H1 (cell line): Measurements from ENCODE around the gene LRCH1. TPM values are rescaled to one million over a fixed set of nuclear protein-coding genes. Genes with fewer than 3 reads are reported as not detected.
A peak's percentile ranks its signal among the peaks of the same experiment; 100 is the strongest.

Experiments
- CTCF ChIA-PET: fragments of 300-600 bp; sonication (Branson Sonifier 250); formaldehyde crosslinking; loops from one replicate; lab custom pipeline; 2021; ENCODE audit not compliant: partially characterized antibody; lab: Charles Lee
- POLR2A ChIA-PET: fragments of 300-600 bp; sonication (Branson Sonifier 250); formaldehyde crosslinking; loops from one replicate; lab custom pipeline; 2021; ENCODE audit warnings: inconsistent platforms; ENCODE audit not compliant: partially characterized antibody; lab: Charles Lee
- DNase-seq, 2 experiments: peaks; one replicate each; pipeline versions ENCODE4 v3.0.0 to v3.0.0-alpha.2; 2010 to 2022; ENCODE audit warnings: low spot score in 2 of 2, low read depth in 1 of 2, mixed read lengths in 1 of 2
- FAIRE-seq: peaks from 2 replicates; lab custom pipeline; 2011; peaks lifted over from hg19 to GRCh38; lab: Jason Lieb, UNC
- H2AFZ ChIP-seq: 2 replicates; pipeline ENCODE4 v1.8.1; 2012; ENCODE audit warnings: low read length, inconsistent platforms
- H2AK5ac ChIP-seq: 2 replicates; pipeline ENCODE4 v1.6.1; 2013; ENCODE audit warnings: low read depth, low read length
- H2BK120ac ChIP-seq: replicated peaks from 2 replicates; pipeline ENCODE3; 2013; ENCODE audit warnings: low read depth, low read length, inconsistent platforms
- H2BK12ac ChIP-seq: 2 replicates; pipeline ENCODE4 v1.6.1; 2013; ENCODE audit warnings: low read depth, low read length
- H2BK15ac ChIP-seq: 2 replicates; pipeline ENCODE4 v1.6.1; 2013; ENCODE audit warnings: low read length
- H2BK20ac ChIP-seq: 2 replicates; pipeline ENCODE4 v1.6.1; 2013; ENCODE audit warnings: low read length
- H2BK5ac ChIP-seq: 2 replicates; pipeline ENCODE4 v1.6.1; 2013; ENCODE audit warnings: low read depth, low read length
- H3K14ac ChIP-seq: 2 replicates; pipeline ENCODE4 v1.6.1; 2013; ENCODE audit warnings: inconsistent platforms; ENCODE audit not compliant: insufficient read length
- H3K18ac ChIP-seq: 2 replicates; pipeline ENCODE4 v1.6.1; 2013; ENCODE audit warnings: low read length; ENCODE audit errors: extremely low read depth
- H3K23ac ChIP-seq: 2 replicates; pipeline ENCODE4 v1.6.1; 2013; ENCODE audit warnings: inconsistent platforms; ENCODE audit not compliant: insufficient read length
- H3K23me2 ChIP-seq: 2 replicates; pipeline ENCODE4 v1.6.1; 2013; ENCODE audit warnings: low read depth, low read length
- H3K27ac ChIP-seq: 2 replicates; pipeline ENCODE4 v1.6.1; 2011; ENCODE audit warnings: low read depth, low read length, inconsistent platforms
- H3K27me3 ChIP-seq, 4 experiments: replicated peaks in 1 of 4; 1 replicate in 1 of 4; 2 replicates in 3 of 4; pipeline versions ENCODE4 v1.6.1 to v1.8.1; 2011 to 2013; ENCODE audit warnings: low read length in 3 of 4, mild to moderate bottlenecking in 3 of 4, inconsistent platforms in 2 of 4, mixed read lengths in 2 of 4, moderate library complexity in 1 of 4; ENCODE audit not compliant: control insufficient read depth in 3 of 4, insufficient read depth in 3 of 4; ENCODE audit errors: extremely low read depth in 1 of 4
- H3K36me3 ChIP-seq, 4 experiments: 2 replicates each; pipeline versions ENCODE4 v1.6.1 to v1.8.1; 2011 to 2013; ENCODE audit warnings: mild to moderate bottlenecking in 4 of 4, low read length in 3 of 4, moderate library complexity in 2 of 4, control low read depth in 1 of 4, inconsistent platforms in 1 of 4; ENCODE audit not compliant: insufficient read depth in 4 of 4, control insufficient read depth in 2 of 4
- H3K4ac ChIP-seq: replicated peaks from 2 replicates; pipeline ENCODE3; 2013; ENCODE audit warnings: low read length, low read depth, mixed read lengths, inconsistent platforms; ENCODE audit not compliant: insufficient read length
- H3K4me1 ChIP-seq, 4 experiments: replicated peaks in 1 of 4; 1 replicate in 1 of 4; 2 replicates in 3 of 4; pipeline versions ENCODE4 v1.6.1 to v1.8.1; 2011 to 2013; ENCODE audit warnings: low read length in 3 of 4, inconsistent platforms in 2 of 4, mixed read lengths in 1 of 4; ENCODE audit not compliant: insufficient read depth in 4 of 4, control insufficient read depth in 3 of 4
- H3K4me2 ChIP-seq, 2 experiments: 2 replicates each; pipeline versions ENCODE4 v1.6.1 to v1.8.1; 2011 to 2013; ENCODE audit warnings: low read depth in 2 of 2, low read length in 2 of 2, control low read depth in 1 of 2, inconsistent platforms in 1 of 2, mild to moderate bottlenecking in 1 of 2; ENCODE audit not compliant: insufficient read depth in 1 of 2
- H3K4me3 ChIP-seq, 4 experiments: fragments of 200-600, 300-600 bp in 1 of 4; sonication (generic), shearing (Covaris generic), sonication (Bioruptor Twin) in 1 of 4; 2 replicates each; pipeline versions ENCODE4 v1.5.1 to v1.8.1; 2011 to 2016; ENCODE audit warnings: low read length in 4 of 4, low read depth in 3 of 4, control low read depth in 2 of 4, inconsistent platforms in 2 of 4, mild to moderate bottlenecking in 2 of 4, mixed read lengths in 1 of 4, moderate library complexity in 1 of 4; ENCODE audit not compliant: insufficient read depth in 2 of 4; ENCODE audit errors: extremely low read depth in 1 of 4
- H3K56ac ChIP-seq: replicated peaks from 2 replicates; pipeline ENCODE3; 2013; ENCODE audit warnings: low read depth, mild to moderate bottlenecking, mixed read lengths, low read length, inconsistent platforms; ENCODE audit not compliant: insufficient read length
- H3K79me1 ChIP-seq: 2 replicates; pipeline ENCODE4 v1.6.1; 2013; ENCODE audit warnings: low read depth, low read length, control low read depth
- H3K79me2 ChIP-seq, 2 experiments: 2 replicates each; pipeline versions ENCODE4 v1.6.1 to v1.8.1; 2012 to 2013; ENCODE audit warnings: low read length in 2 of 2, mild to moderate bottlenecking in 2 of 2, inconsistent platforms in 1 of 2; ENCODE audit not compliant: insufficient read depth in 2 of 2, control insufficient read depth in 1 of 2
- H3K9ac ChIP-seq, 4 experiments: replicated peaks in 1 of 4; 1 replicate in 1 of 4; 2 replicates in 3 of 4; pipeline versions ENCODE4 v1.6.1 to v1.8.1; 2011 to 2013; ENCODE audit warnings: low read depth in 3 of 4, low read length in 3 of 4, control low read depth in 2 of 4, mild to moderate bottlenecking in 2 of 4, moderate library complexity in 2 of 4, inconsistent platforms in 1 of 4; ENCODE audit errors: extremely low read depth in 1 of 4
- H3K9me3 ChIP-seq, 2 experiments: 2 replicates each; pipeline versions ENCODE4 v1.6.1 to v1.8.1; 2012 to 2013; ENCODE audit warnings: mild to moderate bottlenecking in 2 of 2, moderate library complexity in 2 of 2, control low read depth in 1 of 2, inconsistent platforms in 1 of 2, low read depth in 1 of 2, low read length in 1 of 2, mixed read lengths in 1 of 2; ENCODE audit not compliant: insufficient read depth in 2 of 2
- H4K20me1 ChIP-seq, 2 experiments: replicated peaks in 1 of 2; 2 replicates each; pipeline versions ENCODE3 to v1.8.1; 2011 to 2013; ENCODE audit warnings: inconsistent platforms in 2 of 2, low read length in 2 of 2, mild to moderate bottlenecking in 1 of 2; ENCODE audit not compliant: insufficient read depth in 2 of 2, control insufficient read depth in 1 of 2
- H4K5ac ChIP-seq: 2 replicates; pipeline ENCODE4 v1.6.1; 2013; ENCODE audit warnings: low read length, low read depth, mixed read lengths, inconsistent platforms; ENCODE audit not compliant: insufficient read length
- H4K8ac ChIP-seq: 2 replicates; pipeline ENCODE4 v1.8.0; 2013; ENCODE audit warnings: mild to moderate bottlenecking, moderate library complexity, low read length, inconsistent platforms; ENCODE audit not compliant: insufficient read depth; ENCODE audit errors: extremely low read depth
- H4K91ac ChIP-seq: replicated peaks from 2 replicates; pipeline ENCODE3; 2013; ENCODE audit warnings: low read length, mixed read lengths, inconsistent platforms; ENCODE audit not compliant: insufficient read length
- WGBS, 2 experiments: shearing (Covaris generic) in 1 of 2; methylation state at CpG; one replicate each; pipeline versions ENCODE4 v1.1.6 to v1.1.7; 2013 to 2015; ENCODE audit warnings: low lambda C conversion rate in 2 of 2, mixed read lengths in 2 of 2, inconsistent platforms in 1 of 2, low coverage in 1 of 2, missing lambda C conversion rate in 1 of 2; ENCODE audit not compliant: insufficient replicate concordance in 2 of 2, insufficient coverage in 1 of 2, insufficient read length in 1 of 2; ENCODE audit errors: extremely low coverage in 1 of 2, missing lambda C conversion rate in 1 of 2; 5-methylcytosine and 5-hydroxymethylcytosine counted together
- polyA plus RNA-seq, 7 experiments: library from polyadenylated mRNA; depleted of rRNA in 3 of 7; stranded (reverse) in 5 of 7; unstranded in 2 of 7; fragments of >200 nt in 5 of 7; fragments of 200-250 nt in 2 of 7; gene quantifications; 1 replicate in 5 of 7; 2 replicates in 1 of 7; 4 replicates in 1 of 7; pipeline versions ENCODE4 v1.2.1 to v1.2.3, GENCODE V29; 2011 to 2013; ENCODE audit warnings: missing spikeins in 2 of 7, mixed read lengths in 2 of 7
- total RNA-seq: library from RNA; stranded (reverse); fragmentation: NEBNext Ultra II Directional; extraction: Animal tissue kit (Norgen Biotek cat#: 25700); gene quantifications from 2 replicates; pipeline ENCODE4 v1.2.1, GENCODE V29; 2021

LRCH1 gene
- total and polyA plus RNA-seq, 2 of the 8 experiments (the other 6 are each of a cell fraction or from before 2014, with no cell fraction given), result 3.0 to 10.1 TPM

- Histone ChIP-seq H3K27me3 (no peaks in the 10 kb centered on the region), H3K4me2 (peak overlapping the region in 1 of 2 experiments; percentile 62; a peak in 2 of 4 replicates), H3K4ac (no peak overlapping the region), H3K14ac (no peak overlapping the region), H2BK120ac (no peak overlapping the region), H4K8ac (no peak overlapping the region), H2BK12ac (peak overlapping the region; percentile 34; the same call in 1 of the 2 replicates), H3K56ac (no peak overlapping the region), H3K27ac (no peak overlapping the region), H2BK20ac (no peak overlapping the region), H3K23ac (no peak overlapping the region), H2BK5ac (no peak overlapping the region; the same call in 1 of the 2 replicates), H3K79me2 (peaks cover 0 to 15% of the 10 kb centered on the region in 2 experiments; a peak in 2 of 4 replicates), H3K4me1 (peaks cover 3 to 28% (median 13%) of the 10 kb centered on the region in 4 experiments), H3K23me2 (no peaks in the 10 kb centered on the region; the same call in 1 of the 2 replicates), H2AK5ac (0 out of 2 replicates have a peak overlapping the region, but pooled peaks have one; percentile 43), H4K20me1 (peaks cover 0 to 1% of the 10 kb centered on the region in 2 experiments), H3K9me3 (no peaks in the 10 kb centered on the region), H4K91ac (peak overlapping the region; percentile 35), H2AFZ (no peak overlapping the region), H3K9ac (no peak overlapping the region), H4K5ac (no peak overlapping the region), H3K79me1 (no peaks in the 10 kb centered on the region; the same call in 1 of the 2 replicates), H3K36me3 (no peaks in the 10 kb centered on the region), H3K4me3 (peak overlapping the region in 1 of 4 experiments; percentile 32; a peak in 1 of 8 replicates), H3K18ac (no peak overlapping the region), H2BK15ac (no peak overlapping the region)
- CTCF ChIA-PET, result interaction anchor here (0.7 to 2.2 kb wide), 7 partner anchors 9 to 63 kb away, joined by 3 to 7 read pairs (median 3); no protein-coding TSS in a partner anchor
- DNase-seq, result no peak
- 59% methylated on average over 7 of the region's 7 CpGs; no CpG with 5 or more reads in 1 of the 2 experiments for WGBS, 2 experiments
- POLR2A ChIA-PET, result interaction anchor here (0.8 to 1.7 kb wide), 3 partner anchors 9 to 75 kb away, joined by 3 to 4 read pairs (median 3); no protein-coding TSS in a partner anchor
- FAIRE-seq, result peak; percentile 45
Observed at GRCh38 chr13:46665633-46666482, 112.9 kb downstream of the LRCH1 start.
